Activated CD4-positive, alpha-beta T cell treated with anti-CD3 and anti-CD28 coated beads for 36 hours (primary cell): ENCODE data around the gene ARHGAP9. TPM values are rescaled to one million over a fixed set of nuclear protein-coding genes. Genes with fewer than 3 reads are reported as not detected.

ENCODE experiments used
- ATAC-seq: fragments of 200-7000 bp; cut with Tn5 transposase; one replicate; pipeline ENCODE4 v1.10.0; 2021; ENCODE audit warnings: mild to moderate bottlenecking, moderate library complexity
- CTCF ChIA-PET: fragments of 350-600 bp; sonication (Branson Sonifier 250); formaldehyde crosslinking; loops from one replicate; lab custom pipeline; 2021; ENCODE audit warnings: antibody characterized with exemption; lab: Charles Lee
- POLR2A ChIA-PET: fragments of 350-600 bp; sonication (Branson Sonifier 250); formaldehyde crosslinking; loops from one replicate; lab custom pipeline; 2021; ENCODE audit warnings: antibody characterized with exemption, inconsistent platforms; lab: Charles Lee
- DNase-seq: peaks from one replicate; pipeline ENCODE4 v3.0.0-alpha.2; 2020
- H3K27ac Mint-ChIP-seq: one replicate; pipeline ENCODE4 v1.8.0; 2021; ENCODE audit warnings: mixed read lengths
- H3K27me3 Mint-ChIP-seq: one replicate; pipeline ENCODE4 v1.8.0; 2021; ENCODE audit warnings: mixed read lengths
- H3K36me3 Mint-ChIP-seq: one replicate; pipeline ENCODE4 v1.8.0; 2021; ENCODE audit warnings: low read depth, mixed read lengths
- H3K4me1 Mint-ChIP-seq: one replicate; pipeline ENCODE4 v1.8.0; 2021; ENCODE audit warnings: mixed read lengths
- H3K4me3 Mint-ChIP-seq: one replicate; pipeline ENCODE4 v1.8.0; 2021; ENCODE audit warnings: mild to moderate bottlenecking, moderate library complexity, mixed read lengths
- H3K9me3 Mint-ChIP-seq: one replicate; pipeline ENCODE4 v1.8.0; 2021; ENCODE audit warnings: low read depth, mixed read lengths
- intact Hi-C, 2 experiments: fragments of 100-400 bp; cut with DNase I in 1 of 2; cut with micrococcal nuclease in 1 of 2; formaldehyde crosslinking; loops; one replicate each; pipeline versions ENCODE4 v1.14.2 to v1.15.1; 2022 to 2024; cut with DNase I, micrococcal nuclease
- total RNA-seq, 2 experiments: library from RNA; stranded (reverse); gene quantifications; one replicate each; pipeline ENCODE4 v1.2.3, GENCODE V29; 2021

Gene ARHGAP9
- total RNA-seq, 2 experiments from 2014 or later = 77.7 to 101 TPM

GRCh38 chr12:57479043-57479375 is 657 bp downstream of the ARHGAP9 start:
- ChIA-PET POLR2A (interaction anchor here (0.7 to 0.9 kb wide), 2 partner anchors 20 to 273 kb away, joined by 3 to 4 read pairs; partner anchors contain the start of gene CDK4), CTCF (interaction anchor here (2.1 kb wide), 1 partner anchor 20 kb away, joined by 14 read pairs; the partner anchor contains the start of gene GLI1)
- H3K27me3 Mint-ChIP-seq = no peaks in the 10 kb centered on the region
- H3K4me3 Mint-ChIP-seq = peak overlapping the region; percentile 86
- H3K27ac Mint-ChIP-seq = peak overlapping the region; percentile 99
- no peak for ATAC-seq
- H3K36me3 Mint-ChIP-seq = peaks cover 64% of the 10 kb centered on the region
- no peak for DNase-seq
- H3K9me3 Mint-ChIP-seq = no peaks in the 10 kb centered on the region
- intact Hi-C loops = loop anchor here (1.0 to 5.0 kb wide), 4 partner anchors 9 to 392 kb away; partner anchors contain the start of genes MARS1 (in 1 of the 2), NAB2 (in 1 of the 2) and OS9 (in 1 of the 2)
- H3K4me1 Mint-ChIP-seq = peaks cover 64% of the 10 kb centered on the region

GRCh38 chr12:57477710-57478681 is 1.7 kb downstream of the ARHGAP9 start:
- peak overlapping the region; percentile 86 for H3K4me3 Mint-ChIP-seq
- intact Hi-C loops = loop anchor here (1.0 to 5.0 kb wide), 6 partner anchors 9 to 391 kb away; partner anchors contain the start of genes DDIT3 (in 1 of the 2), NAB2 (in 1 of the 2) and OS9 (in 1 of the 2)
- H3K4me1 Mint-ChIP-seq = peaks cover 64% of the 10 kb centered on the region
- peak overlapping the region; percentile 99 for H3K27ac Mint-ChIP-seq
- DNase-seq (peak; percentile 71), ATAC-seq (peak; percentile 57)
- POLR2A ChIA-PET = interaction anchor here (0.6 to 0.9 kb wide), 3 partner anchors 19 to 274 kb away, joined by 3 to 4 read pairs (median 4); partner anchors contain the start of gene CDK4
- H3K27me3 Mint-ChIP-seq = no peaks in the 10 kb centered on the region
- H3K36me3 Mint-ChIP-seq = peaks cover 68% of the 10 kb centered on the region
- CTCF ChIA-PET = interaction anchor here (0.6 to 4.6 kb wide), 8 partner anchors 9 to 389 kb away, joined by 3 to 58 read pairs (median 10); partner anchors contain the start of gene GLI1
- H3K9me3 Mint-ChIP-seq = no peaks in the 10 kb centered on the region

GRCh38 chr12:57476993-57477709 is 2.5 kb downstream of the ARHGAP9 start:
- no peak for DNase-seq

GRCh38 chr12:57476162-57476992 is 3.3 kb downstream of the ARHGAP9 start:
- CTCF ChIA-PET = interaction anchor here (0.6 to 4.6 kb wide), 15 partner anchors 10 to 1358 kb away, joined by 3 to 58 read pairs (median 4); partner anchors contain the start of genes DCTN2, GLI1, INHBE and SHMT2
- H3K36me3 Mint-ChIP-seq = peaks cover 73% of the 10 kb centered on the region

More at GRCh38 chr12:57476993-57477709, 2.5 kb downstream of the ARHGAP9 start:
- ATAC-seq = no peak
- ChIA-PET POLR2A (no interaction called here), CTCF (interaction anchor here (0.6 to 4.6 kb wide), 14 partner anchors 9 to 1359 kb away, joined by 3 to 58 read pairs (median 3); partner anchors contain the start of genes DCTN2, GLI1, INHBE and SHMT2)
- H3K27ac Mint-ChIP-seq = peak overlapping the region; percentile 99
- no peaks in the 10 kb centered on the region for H3K27me3 Mint-ChIP-seq
- intact Hi-C loops = loop anchor here (1.0 to 5.0 kb wide), 8 partner anchors 14 to 390 kb away; partner anchors contain the start of genes DCTN2 (in 1 of the 2), DDIT3 (in 1 of the 2), GLI1 (in 1 of the 2) and NAB2 (in 1 of the 2)
- peaks cover 75% of the 10 kb centered on the region for H3K36me3 Mint-ChIP-seq
- H3K4me1 Mint-ChIP-seq = peaks cover 68% of the 10 kb centered on the region
- H3K4me3 Mint-ChIP-seq = peak overlapping the region; percentile 86
- H3K9me3 Mint-ChIP-seq = no peaks in the 10 kb centered on the region

GRCh38 chr12:57475271-57476161 is 4.2 kb downstream of the ARHGAP9 start:
- intact Hi-C loops = loop anchor here (1.0 to 5.0 kb wide), 8 partner anchors 13 to 388 kb away; partner anchors contain the start of genes DCTN2 (in 1 of the 2), DDIT3 (in 1 of the 2), GLI1 (in 1 of the 2) and NAB2 (in 1 of the 2)
- Mint-ChIP-seq H3K27ac (peak overlapping the region; percentile 99), H3K27me3 (no peaks in the 10 kb centered on the region), H3K36me3 (peaks cover 68% of the 10 kb centered on the region), H3K4me1 (peaks cover 54% of the 10 kb centered on the region), H3K9me3 (no peaks in the 10 kb centered on the region), H3K4me3 (peak overlapping the region; percentile 86)
- POLR2A ChIA-PET = interaction anchor here (0.5 to 1.0 kb wide), 3 partner anchors 16 to 112 kb away, joined by 3 to 13 read pairs (median 8); partner anchors contain the start of gene GLI1
- CTCF ChIA-PET = interaction anchor here (0.7 to 4.6 kb wide), 18 partner anchors 8 to 385 kb away, joined by 3 to 58 read pairs (median 3); partner anchors contain the start of genes CDK4, DCTN2, GLI1 and SHMT2
- DNase-seq (no peak), ATAC-seq (no peak)

More at GRCh38 chr12:57476162-57476992, 3.3 kb downstream of the ARHGAP9 start:
- POLR2A ChIA-PET = interaction anchor here (0.5 to 0.6 kb wide), 2 partner anchors 55 to 112 kb away, joined by 8 to 13 read pairs; no protein-coding TSS in a partner anchor
- ATAC-seq = peak; percentile 71
- intact Hi-C loops = loop anchor here (1.0 to 5.0 kb wide), 8 partner anchors 14 to 389 kb away; partner anchors contain the start of genes DCTN2 (in 1 of the 2), DDIT3 (in 1 of the 2), GLI1 (in 1 of the 2) and NAB2 (in 1 of the 2)
- H3K27ac Mint-ChIP-seq = peak overlapping the region; percentile 99
- DNase-seq = peak; percentile 96
- H3K4me3 Mint-ChIP-seq = peak overlapping the region; percentile 86
- peaks cover 62% of the 10 kb centered on the region for H3K4me1 Mint-ChIP-seq
- no peaks in the 10 kb centered on the region for H3K9me3 Mint-ChIP-seq
- H3K27me3 Mint-ChIP-seq = no peaks in the 10 kb centered on the region

- ChIA-PET POLR2A (interaction anchor here (1.0 kb wide), 1 partner anchor 16 kb away, joined by 3 read pairs; the partner anchor contains the start of gene GLI1), CTCF (interaction anchor here (0.6 to 4.6 kb wide), 13 partner anchors 9 to 384 kb away, joined by 3 to 58 read pairs (median 3); partner anchors contain the start of genes CDK4, GLI1 and SHMT2)
- peak overlapping the region; percentile 37 for H3K27ac Mint-ChIP-seq
- H3K36me3 Mint-ChIP-seq = peaks cover 64% of the 10 kb centered on the region
- no peaks in the 10 kb centered on the region for H3K27me3 Mint-ChIP-seq
- no peak for ATAC-seq
- no peak for DNase-seq
- intact Hi-C loops = loop anchor here (5.0 kb wide), 3 partner anchors 217 to 388 kb away; partner anchors contain the start of genes NAB2 (in 1 of the 2) and OS9 (in 1 of the 2)
- no peaks in the 10 kb centered on the region for H3K9me3 Mint-ChIP-seq
- H3K4me3 Mint-ChIP-seq = peak overlapping the region; percentile 44
- H3K4me1 Mint-ChIP-seq = peaks cover 47% of the 10 kb centered on the region
These were observed 4.8 kb downstream of the ARHGAP9 start for GRCh38 chr12:57474862-57475261.

GRCh38 chr12:57474430-57474829 is 5.2 kb downstream of the ARHGAP9 start:
- ChIA-PET CTCF (interaction anchor here (0.6 to 4.6 kb wide), 10 partner anchors 9 to 244 kb away, joined by 3 to 58 read pairs (median 4); partner anchors contain the start of genes GLI1 and SHMT2), POLR2A (no interaction called here)
- peak overlapping the region; percentile 44 for H3K4me3 Mint-ChIP-seq
- no peaks in the 10 kb centered on the region for H3K27me3 Mint-ChIP-seq
- peaks cover 43% of the 10 kb centered on the region for H3K4me1 Mint-ChIP-seq
- ATAC-seq (no peak), DNase-seq (no peak)
- no peaks in the 10 kb centered on the region for H3K9me3 Mint-ChIP-seq
- intact Hi-C loops = no loop called here
- H3K36me3 Mint-ChIP-seq = peaks cover 60% of the 10 kb centered on the region
- H3K27ac Mint-ChIP-seq = peak overlapping the region; percentile 37

- intact Hi-C loops = no loop called here
- Mint-ChIP-seq H3K27ac (peak overlapping the region; percentile 37), H3K36me3 (peaks cover 57% of the 10 kb centered on the region), H3K27me3 (no peaks in the 10 kb centered on the region), H3K9me3 (no peaks in the 10 kb centered on the region), H3K4me1 (peaks cover 38% of the 10 kb centered on the region), H3K4me3 (no peak overlapping the region)
- CTCF ChIA-PET = interaction anchor here (0.5 to 4.6 kb wide), 8 partner anchors 10 to 395 kb away, joined by 3 to 58 read pairs (median 4); partner anchors contain the start of genes GLI1 and SHMT2
- ATAC-seq (no peak), DNase-seq (no peak)
- POLR2A ChIA-PET = no interaction called here
These were observed 5.8 kb downstream of the ARHGAP9 start for GRCh38 chr12:57473886-57474285.
